DND-41 (cell line): ENCODE data around the gene EIF2S3.

Source experiments
- EZH2 ChIP-seq: IDR thresholded peaks from 3 replicates; pipeline ENCODE4 v1.6.1; 2012; ENCODE audit warnings: borderline replicate concordance, low read depth, mild to moderate bottlenecking, moderate library complexity, low read length, inconsistent platforms; ENCODE audit not compliant: severe bottlenecking
- TF ChIP-seq, protein P1 (sequence below): IDR thresholded peaks from 2 replicates; pipeline ENCODE4 v1.5.1; 2012; ENCODE audit warnings: borderline replicate concordance, low read length, moderate library complexity, mild to moderate bottlenecking; ENCODE audit not compliant: poor library complexity, severe bottlenecking; ENCODE audit errors: extremely low read depth

DNA sequence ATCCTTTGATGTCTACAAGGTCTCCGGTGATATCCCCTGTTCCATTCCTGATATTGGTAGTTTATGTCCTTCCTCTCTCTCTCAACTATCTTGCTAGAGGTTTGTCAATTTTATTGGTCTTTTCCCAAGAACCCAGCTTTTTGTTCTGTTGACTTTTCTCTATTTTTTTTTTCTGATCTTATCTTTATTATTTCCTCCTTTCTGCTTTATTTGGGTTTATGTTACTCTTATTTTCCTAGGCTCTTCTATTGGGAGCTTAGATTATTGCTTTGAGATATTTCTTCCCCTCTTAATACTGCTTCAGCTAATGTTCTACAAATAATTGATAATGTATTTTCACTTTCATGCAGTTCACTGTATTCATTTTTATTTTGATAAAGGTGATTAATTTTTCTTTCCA lies 44.2 kb downstream of the EIF2S3 start:
- no peak for TF ChIP-seq EZH2
- TF ChIP-seq, protein P1, sequence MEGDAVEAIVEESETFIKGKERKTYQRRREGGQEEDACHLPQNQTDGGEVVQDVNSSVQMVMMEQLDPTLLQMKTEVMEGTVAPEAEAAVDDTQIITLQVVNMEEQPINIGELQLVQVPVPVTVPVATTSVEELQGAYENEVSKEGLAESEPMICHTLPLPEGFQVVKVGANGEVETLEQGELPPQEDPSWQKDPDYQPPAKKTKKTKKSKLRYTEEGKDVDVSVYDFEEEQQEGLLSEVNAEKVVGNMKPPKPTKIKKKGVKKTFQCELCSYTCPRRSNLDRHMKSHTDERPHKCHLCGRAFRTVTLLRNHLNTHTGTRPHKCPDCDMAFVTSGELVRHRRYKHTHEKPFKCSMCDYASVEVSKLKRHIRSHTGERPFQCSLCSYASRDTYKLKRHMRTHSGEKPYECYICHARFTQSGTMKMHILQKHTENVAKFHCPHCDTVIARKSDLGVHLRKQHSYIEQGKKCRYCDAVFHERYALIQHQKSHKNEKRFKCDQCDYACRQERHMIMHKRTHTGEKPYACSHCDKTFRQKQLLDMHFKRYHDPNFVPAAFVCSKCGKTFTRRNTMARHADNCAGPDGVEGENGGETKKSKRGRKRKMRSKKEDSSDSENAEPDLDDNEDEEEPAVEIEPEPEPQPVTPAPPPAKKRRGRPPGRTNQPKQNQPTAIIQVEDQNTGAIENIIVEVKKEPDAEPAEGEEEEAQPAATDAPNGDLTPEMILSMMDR: no peak
